ENCODE measurements around the gene ZNF827. TPM values are rescaled to one million over a fixed set of nuclear protein-coding genes. Genes with fewer than 3 reads are reported as not detected.

Gene ZNF827
- total RNA-seq, 1 donor = 10.7 TPM

GRCh38 chr4:145907812-145908211 lies 30.8 kb downstream of the ZNF827 start:
- DNase-seq (ENCODE audit: low read depth) = no peak
- TF ChIP-seq CTCF (IDR thresholded peaks at IDR 0.05; ENCODE audit: insufficient read depth, low read length) = no peak

GRCh38 chr4:145907390-145907789 lies 31.2 kb downstream of the ZNF827 start:
- DNase-seq (ENCODE audit: low read depth) = no peak

More at GRCh38 chr4:145907812-145908211, 30.8 kb downstream of the ZNF827 start:
- no peak overlapping the region for H3K4me3 ChIP-seq (ENCODE audit: low read depth, low read length)

GRCh38 chr4:145904413-145905177 lies 34.0 kb downstream of the ZNF827 start:
- DNase-seq (ENCODE audit: low read depth) = no peak
- no peak for TF ChIP-seq CTCF (IDR thresholded peaks at IDR 0.05; ENCODE audit: insufficient read depth, low read length)
- no peak overlapping the region for H3K4me3 ChIP-seq (ENCODE audit: low read depth, low read length)

More at GRCh38 chr4:145907390-145907789, 31.2 kb downstream of the ZNF827 start:
- H3K4me3 ChIP-seq (ENCODE audit: low read depth, low read length) = no peak overlapping the region
- TF ChIP-seq CTCF (IDR thresholded peaks at IDR 0.05; ENCODE audit: insufficient read depth, low read length) = no peak

GRCh38 chr4:145902522-145902921 lies 36.1 kb downstream of the ZNF827 start:
- no peak for TF ChIP-seq CTCF (IDR thresholded peaks at IDR 0.05; ENCODE audit: insufficient read depth, low read length)
- DNase-seq (ENCODE audit: low read depth) = no peak
- no peak overlapping the region for H3K4me3 ChIP-seq (ENCODE audit: low read depth, low read length)

GRCh38 chr4:145899886-145900460 lies 38.6 kb downstream of the ZNF827 start:
- TF ChIP-seq CTCF (IDR thresholded peaks at IDR 0.05; ENCODE audit: insufficient read depth, low read length) = no peak
- no peak for DNase-seq (ENCODE audit: low read depth)
- no peak overlapping the region for H3K4me3 ChIP-seq (ENCODE audit: low read depth, low read length)

GRCh38 chr4:145898926-145899531 lies 39.6 kb downstream of the ZNF827 start:
- no peak for DNase-seq (ENCODE audit: low read depth)
- no peak overlapping the region for H3K4me3 ChIP-seq (ENCODE audit: low read depth, low read length)
- TF ChIP-seq CTCF (IDR thresholded peaks at IDR 0.05; ENCODE audit: insufficient read depth, low read length) = no peak

All from fibroblast of the aortic adventitia (primary cell).